IMR-90 (cell line): ENCODE measurements around the gene ARMC9. TPM values are rescaled to one million over a fixed set of nuclear protein-coding genes. Genes with fewer than 3 reads are reported as not detected.

Experiments used
- ATAC-seq: fragments of 200-7000 bp; cut with Tn5 transposase; 2 replicates; pipeline ENCODE4 v1.9.1; 2020; ENCODE audit warnings: low read depth, mild to moderate bottlenecking, moderate library complexity
- BruUV-seq: library from RNA; stranded (reverse); fragments of 400-500 nt; replicated peaks from 2 replicates; lab custom pipeline; 2021; lab: Mats Ljungman, UMichigan
- CTCF ChIA-PET: fragments of 300-600 bp; formaldehyde crosslinking; extraction: SDS; loops from one replicate; lab custom pipeline; 2021; ENCODE audit warnings: antibody characterized with exemption; lab: Yijun Ruan, JAX
- POLR2A ChIA-PET: fragments of 300-600 bp; sonication (Branson Sonifier 250); formaldehyde crosslinking; loops from one replicate; lab custom pipeline; 2022; ENCODE audit warnings: antibody characterized with exemption; ENCODE audit not compliant: unreplicated experiment; lab: Charles Lee
- DNase-seq: peaks from one replicate; pipeline ENCODE4 v3.0.0; 2013
- H2AFZ ChIP-seq: replicated peaks from 2 replicates; pipeline ENCODE3; 2013; ENCODE audit warnings: low read length, mild to moderate bottlenecking; ENCODE audit not compliant: poor library complexity
- H2AK5ac ChIP-seq: 2 replicates; pipeline ENCODE4 v1.6.1; 2013; ENCODE audit warnings: low read depth, low read length, inconsistent platforms
- H2AK9ac ChIP-seq: replicated peaks from 2 replicates; pipeline ENCODE3; 2013; ENCODE audit warnings: mild to moderate bottlenecking, low read depth, low read length, moderate library complexity; ENCODE audit not compliant: poor library complexity
- H2BK120ac ChIP-seq: 2 replicates; pipeline ENCODE4 v1.6.1; 2013; ENCODE audit warnings: low read depth, low read length, inconsistent platforms
- H2BK15ac ChIP-seq: 3 replicates; pipeline ENCODE4 v1.6.1; 2013; ENCODE audit warnings: low read depth, low read length, inconsistent platforms
- H2BK20ac ChIP-seq: 2 replicates; pipeline ENCODE4 v1.6.1; 2013; ENCODE audit warnings: low read depth, mild to moderate bottlenecking, inconsistent platforms, low read length, moderate library complexity
- H2BK5ac ChIP-seq: 2 replicates; pipeline ENCODE4 v1.6.1; 2013; ENCODE audit warnings: mild to moderate bottlenecking, low read depth, low read length, inconsistent platforms; ENCODE audit not compliant: poor library complexity, severe bottlenecking
- H3K14ac ChIP-seq: replicated peaks from 2 replicates; pipeline ENCODE4 v1.6.1; 2013; ENCODE audit warnings: low read depth, low read length, inconsistent platforms
- H3K18ac ChIP-seq: 2 replicates; pipeline ENCODE4 v1.6.1; 2013; ENCODE audit warnings: low read depth, low read length, control low read depth
- H3K23ac ChIP-seq: 2 replicates; pipeline ENCODE4 v1.6.1; 2013; ENCODE audit warnings: low read depth, low read length, inconsistent platforms
- H3K27ac ChIP-seq: 2 replicates; pipeline ENCODE4 v1.5.1; 2013; ENCODE audit warnings: mild to moderate bottlenecking, control low read depth, low read length; ENCODE audit not compliant: insufficient read depth
- H3K27me3 ChIP-seq: 2 replicates; pipeline ENCODE4 v1.6.1; 2013; ENCODE audit warnings: low read length; ENCODE audit not compliant: control insufficient read depth, insufficient read depth
- H3K36me3 ChIP-seq: 2 replicates; pipeline ENCODE4 v1.6.1; 2013; ENCODE audit warnings: low read length, mixed read lengths; ENCODE audit not compliant: control insufficient read depth, insufficient read depth
- H3K4ac ChIP-seq: 2 replicates; pipeline ENCODE4 v1.6.1; 2013; ENCODE audit warnings: low read depth, low read length, inconsistent platforms
- H3K4me1 ChIP-seq: 2 replicates; pipeline ENCODE4 v1.6.1; 2013; ENCODE audit warnings: low read length, mixed read lengths; ENCODE audit not compliant: control insufficient read depth, insufficient read depth
- H3K4me2 ChIP-seq: 2 replicates; pipeline ENCODE4 v1.6.1; 2013; ENCODE audit warnings: low read depth, mild to moderate bottlenecking, control low read depth, low read length, moderate library complexity
- H3K4me3 ChIP-seq: 2 replicates; pipeline ENCODE4 v1.5.1; 2013; ENCODE audit warnings: low read depth, mild to moderate bottlenecking, control low read depth, low read length, moderate library complexity; ENCODE audit not compliant: insufficient read depth
- H3K56ac ChIP-seq: 2 replicates; pipeline ENCODE4 v1.6.1; 2013; ENCODE audit warnings: low read length, inconsistent platforms; ENCODE audit not compliant: insufficient read depth; ENCODE audit errors: extremely low read depth
- H3K79me1 ChIP-seq, 2 experiments: 2 replicates each; pipeline ENCODE4 v1.6.1; 2013; ENCODE audit warnings: low read length in 2 of 2, inconsistent platforms in 1 of 2, low read depth in 1 of 2
- H3K9ac ChIP-seq: 2 replicates; pipeline ENCODE4 v1.6.1; 2013; ENCODE audit warnings: low read depth, low read length, control low read depth
- H3K9me1 ChIP-seq: 2 replicates; pipeline ENCODE4 v1.6.1; 2013; ENCODE audit warnings: low read length, inconsistent platforms; ENCODE audit not compliant: insufficient read depth
- H3K9me3 ChIP-seq: 2 replicates; pipeline ENCODE4 v1.6.1; 2013; ENCODE audit warnings: low read length; ENCODE audit not compliant: control insufficient read depth, insufficient read depth
- H4K20me1 ChIP-seq: 2 replicates; pipeline ENCODE4 v1.6.1; 2013; ENCODE audit warnings: low read length, inconsistent platforms; ENCODE audit not compliant: insufficient read depth
- H4K5ac ChIP-seq: 2 replicates; pipeline ENCODE4 v1.6.1; 2013; ENCODE audit warnings: mild to moderate bottlenecking, low read depth, low read length, control low read depth
- H4K8ac ChIP-seq, 2 experiments: 2 replicates each; pipeline ENCODE4 v1.6.1; 2013; ENCODE audit warnings: low read depth in 2 of 2, low read length in 2 of 2, control low read depth in 1 of 2, inconsistent platforms in 1 of 2
- H4K91ac ChIP-seq: 2 replicates; pipeline ENCODE4 v1.6.1; 2013; ENCODE audit warnings: low read depth, low read length, inconsistent platforms; ENCODE audit not compliant: insufficient read depth
- BHLHE40 ChIP-seq: fragments of 150-350 bp; IDR thresholded peaks from 2 replicates; pipeline ENCODE4 v1.6.1; 2016; ENCODE audit warnings: mild to moderate bottlenecking, low read depth, low read length
- CEBPB ChIP-seq: IDR thresholded peaks from 2 replicates; pipeline ENCODE4 v1.6.1; 2012; ENCODE audit warnings: low read depth, low read length, improper control_type of control experiment
- CHD1 ChIP-seq: IDR thresholded peaks from 2 replicates; pipeline ENCODE4 v1.6.1; 2012; ENCODE audit warnings: low read depth, low read length, improper control_type of control experiment
- CTCF ChIP-seq: conservative IDR thresholded peaks from 2 replicates; pipeline ENCODE4 v1.5.1; 2012; ENCODE audit warnings: mild to moderate bottlenecking, low read depth, low read length, improper control_type of control experiment
- ELK1 ChIP-seq: fragments of 150-350 bp; IDR thresholded peaks from 2 replicates; pipeline ENCODE4 v1.6.1; 2016; ENCODE audit warnings: low read depth, mild to moderate bottlenecking, low read length, moderate library complexity, borderline replicate concordance
- FOS ChIP-seq: fragments of 150-350 bp; IDR thresholded peaks from 2 replicates; pipeline ENCODE4 v1.6.1; 2016; ENCODE audit warnings: low read depth, low read length
- MAFK ChIP-seq: IDR thresholded peaks from 2 replicates; pipeline ENCODE4 v1.6.1; 2012; ENCODE audit warnings: low read depth, low read length, improper control_type of control experiment
- MXI1 ChIP-seq: IDR thresholded peaks from 2 replicates; pipeline ENCODE4 v1.6.1; 2012; ENCODE audit warnings: low read depth, mild to moderate bottlenecking, low read length, moderate library complexity, borderline replicate concordance
- NFE2L2 ChIP-seq: fragments of 150-350 bp; IDR thresholded peaks from 2 replicates; pipeline ENCODE4 v1.6.1; 2016; ENCODE audit warnings: low read depth, mild to moderate bottlenecking, low read length
- POLR2A ChIP-seq: IDR thresholded peaks from 2 replicates; pipeline ENCODE4 v1.6.1; 2012; ENCODE audit warnings: mild to moderate bottlenecking, low read depth, low read length
- RAD21 ChIP-seq: IDR thresholded peaks from 2 replicates; pipeline ENCODE4 v1.6.1; 2012; ENCODE audit warnings: low read length, improper control_type of control experiment
- RCOR1 ChIP-seq: IDR thresholded peaks from 2 replicates; pipeline ENCODE4 v1.6.1; 2012; ENCODE audit warnings: mild to moderate bottlenecking, low read length, improper control_type of control experiment; ENCODE audit not compliant: insufficient replicate concordance
- RFX5 ChIP-seq: IDR thresholded peaks from 2 replicates; pipeline ENCODE4 v1.8.0; 2012; ENCODE audit warnings: low read depth, mild to moderate bottlenecking, low read length, moderate library complexity
- SMC3 ChIP-seq: fragments of 150-350 bp; IDR thresholded peaks from 2 replicates; pipeline ENCODE4 v1.6.1; 2016; ENCODE audit warnings: low read depth, mild to moderate bottlenecking, antibody characterized with exemption, low read length, moderate library complexity
- USF2 ChIP-seq: fragments of 150-350 bp; IDR thresholded peaks from 2 replicates; pipeline ENCODE4 v1.6.1; 2017; ENCODE audit warnings: mild to moderate bottlenecking, antibody characterized with exemption, low read length, low read depth
- WGBS, 2 experiments: methylation state at CpG; one replicate each; pipeline versions ENCODE4 v1.1.5 to v1.1.7; 2013; ENCODE audit warnings: missing lambda C conversion rate in 2 of 2; ENCODE audit not compliant: insufficient read length in 1 of 2; ENCODE audit errors: extremely low coverage in 2 of 2; 5-methylcytosine and 5-hydroxymethylcytosine counted together
- dilution Hi-C: fragments of 300-500 bp; cut with HindIII; formaldehyde crosslinking; loops from one replicate; pipeline ENCODE4 v1.14.3; 2018; ENCODE audit warnings: low sequenced_read_pairs; ENCODE audit not compliant: unreplicated experiment
- in situ Hi-C: fragments of 300-500 bp; cut with MboI; formaldehyde crosslinking; loops from 3 replicates; pipeline ENCODE4 v1.14.3; 2019; ENCODE audit warnings: low sequenced_read_pairs, inconsistent platforms, mixed read lengths
- intact Hi-C: fragments of 100-400 bp; cut with micrococcal nuclease; formaldehyde crosslinking; loops from 2 replicates; pipeline ENCODE4 v1.10.0; 2022
- polyA plus RNA-seq, 3 experiments: library from polyadenylated mRNA; depleted of rRNA; stranded (reverse); fragments of >200 nt; gene quantifications; 2 replicates each; pipeline ENCODE4 v1.2.3, GENCODE V29; 2012; ENCODE audit warnings: low replicate concordance in 1 of 3
- total RNA-seq: library from RNA; depleted of rRNA; stranded (reverse); fragments of >200 nt; gene quantifications from 2 replicates; pipeline ENCODE4 v1.2.3, GENCODE V29; 2012

Gene ARMC9
- total and polyA plus RNA-seq, 2 of the 4 experiments (the other 2 are of a cell fraction): 36.0 to 46.6 TPM

- Histone ChIP-seq H3K56ac (no peak overlapping the region), H3K18ac (no peak overlapping the region), H3K9ac (no peak overlapping the region), H4K8ac (no peak overlapping the region), H3K14ac (no peak overlapping the region), H2BK120ac (no peak overlapping the region), H3K27me3 (peaks cover 2% of the 10 kb centered on the region; the same call in 1 of the 2 replicates), H4K91ac (no peak overlapping the region), H3K4ac (no peak overlapping the region), H3K23ac (no peak overlapping the region), H3K36me3 (no peaks in the 10 kb centered on the region), H2BK15ac (no peak overlapping the region), H2AFZ (no peak overlapping the region), H2AK9ac (no peak overlapping the region), H3K27ac (no peak overlapping the region), H2BK20ac (no peak overlapping the region), H3K4me2 (no peak overlapping the region), H3K9me3 (no peaks in the 10 kb centered on the region; the same call in 1 of the 2 replicates), H3K4me1 (no peaks in the 10 kb centered on the region), H2BK5ac (no peak overlapping the region), H2AK5ac (no peak overlapping the region), H3K9me1 (no peaks in the 10 kb centered on the region), H4K20me1 (no peaks in the 10 kb centered on the region), H3K79me1 (no peaks in the 10 kb centered on the region), H4K5ac (no peak overlapping the region), H3K4me3 (no peak overlapping the region)
- in situ Hi-C loops: no loop called here
- intact Hi-C loops: no loop called here
- dilution Hi-C loops: no loop called here
- DNase-seq (no peak), ATAC-seq (no peak)
- ChIA-PET CTCF (no interaction called here), POLR2A (no interaction called here)
- BruUV-seq: no TSS peak
- WGBS, 2 experiments: 80% methylated on average over 3 of the region's 21 CpGs; no CpG with 5 or more reads in 1 of the 2 experiments
- TF ChIP-seq RFX5 (no peak), USF2 (no peak), POLR2A (no peak), SMC3 (no peak), BHLHE40 (no peak), CHD1 (no peak), FOS (no peak), CTCF (no peak), MAFK (no peak), MXI1 (no peak), ELK1 (no peak), RCOR1 (no peak), NFE2L2 (no peak), RAD21 (no peak), CEBPB (no peak)
These were observed 181.1 kb downstream of the ARMC9 start for GRCh38 chr2:231379266-231380215.
